Measurements from ENCODE around the gene CD164L2.
"Not testable (repeated sequence)": the region's sequence is repeated elsewhere in the genome, so short reads cannot be mapped to it uniquely, and the experiment has no call there.

The CD164L2 gene

GRCh38 chr1:27383039-27383605 is at the start of gene CD164L2:
TSS of gene CD164L2 (minus strand) at chr1:27383333. CDS start at chr1:27383239, 94 bp downstream.
- in situ Hi-C loops (cut with MboI; ENCODE audit: low sequenced_read_pairs), result no loop called here

- in situ Hi-C loops (cut with MboI; ENCODE audit: low sequenced_read_pairs), result not testable (repeated sequence)
Measured at GRCh38 chr1:27432725-27433124, 49.6 kb upstream of the CD164L2 start.

DNA sequence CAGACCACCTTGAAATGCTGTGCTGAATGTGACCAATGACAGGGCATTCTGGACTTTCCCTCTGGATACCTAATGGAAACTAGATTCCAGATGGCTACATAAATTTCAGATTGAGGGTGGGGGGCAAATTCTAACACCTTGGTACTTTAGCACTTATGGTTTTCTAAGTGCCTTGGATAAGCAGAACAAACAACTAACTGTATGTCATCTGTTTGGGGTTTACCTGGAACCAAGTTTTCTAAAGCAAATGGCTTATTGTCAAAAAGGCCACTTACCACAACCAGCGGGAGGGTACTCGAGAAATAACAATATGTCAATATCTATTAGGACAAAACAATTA is 48.4 kb upstream of the CD164L2 start:
- in situ Hi-C loops (cut with MboI; ENCODE audit: low sequenced_read_pairs), result no loop called here

DNA sequence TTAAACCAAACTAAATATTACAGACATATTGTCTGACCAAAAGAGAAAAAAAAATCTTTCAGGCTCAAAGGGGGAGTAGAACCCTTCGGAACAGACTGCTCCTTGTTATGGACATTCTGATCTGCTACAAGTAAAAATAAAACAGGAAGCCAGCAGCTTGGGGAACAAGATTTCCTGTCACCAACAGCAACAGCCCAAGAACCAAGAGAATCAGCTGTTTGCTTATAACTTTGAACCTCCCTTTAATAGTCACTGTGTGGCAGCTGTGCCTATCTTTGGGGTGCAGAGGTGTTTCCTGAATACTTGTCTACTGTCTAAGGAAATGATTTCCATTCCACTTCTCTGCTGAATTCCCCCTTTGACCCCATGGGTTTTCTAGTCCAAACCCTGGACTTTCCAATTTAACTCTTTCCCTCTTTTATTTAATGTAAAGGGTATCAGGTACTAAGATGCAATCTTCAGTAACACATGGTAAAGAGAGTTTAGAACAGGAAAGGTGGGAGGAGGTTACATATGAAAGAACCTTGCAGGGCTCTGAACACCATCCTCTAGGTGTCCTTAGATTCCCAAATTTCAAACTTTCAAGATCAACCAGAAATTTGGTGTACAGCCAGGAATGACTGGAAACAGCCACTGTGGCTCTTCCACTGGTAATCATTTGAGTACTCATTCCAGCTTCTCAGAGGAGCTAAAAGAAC is 47.9 kb upstream of the CD164L2 start:
- in situ Hi-C loops (cut with MboI; ENCODE audit: low sequenced_read_pairs), result no loop called here

GRCh38 chr1:27429029-27429425 is 45.9 kb upstream of the CD164L2 start:
- in situ Hi-C loops (cut with MboI; ENCODE audit: low sequenced_read_pairs), result no loop called here

DNA sequence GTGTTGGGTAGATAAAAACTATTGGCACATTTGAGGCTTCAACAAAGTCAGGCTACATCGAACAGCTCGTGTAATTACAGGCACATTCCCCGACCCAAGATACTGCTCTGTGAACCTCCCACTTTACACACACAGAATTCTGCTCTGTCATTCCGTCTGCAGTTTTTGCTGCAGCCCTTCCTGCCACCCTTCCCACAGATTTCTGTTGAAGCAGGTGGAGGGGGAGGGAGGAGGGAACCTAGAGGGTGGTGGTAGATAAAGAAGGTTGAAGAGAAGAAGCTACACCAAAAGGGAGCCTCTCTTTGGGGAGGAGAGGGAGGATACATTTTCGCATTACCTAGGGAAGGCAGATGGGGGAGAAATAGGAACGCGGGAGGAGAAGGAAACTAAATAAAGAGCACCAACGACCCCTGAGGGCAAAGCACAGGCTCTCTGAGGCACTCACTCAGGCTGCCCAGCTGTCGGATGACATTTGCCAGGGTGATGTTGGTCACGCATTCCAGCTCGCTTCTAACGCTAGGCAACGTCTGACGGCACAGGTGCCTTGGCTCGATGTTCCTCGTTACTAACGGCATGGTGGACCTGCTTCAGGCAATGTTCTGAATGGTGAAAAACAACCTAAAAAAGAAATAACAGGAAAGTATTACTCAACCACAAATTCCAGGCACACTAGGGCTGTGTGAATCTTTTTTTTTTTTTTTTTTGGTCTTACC is 45.3 kb upstream of the CD164L2 start:
- in situ Hi-C loops (cut with MboI; ENCODE audit: low sequenced_read_pairs), result no loop called here

GRCh38 chr1:27427816-27428315 is 44.7 kb upstream of the CD164L2 start:
- in situ Hi-C loops (cut with MboI; ENCODE audit: low sequenced_read_pairs), result no loop called here

DNA sequence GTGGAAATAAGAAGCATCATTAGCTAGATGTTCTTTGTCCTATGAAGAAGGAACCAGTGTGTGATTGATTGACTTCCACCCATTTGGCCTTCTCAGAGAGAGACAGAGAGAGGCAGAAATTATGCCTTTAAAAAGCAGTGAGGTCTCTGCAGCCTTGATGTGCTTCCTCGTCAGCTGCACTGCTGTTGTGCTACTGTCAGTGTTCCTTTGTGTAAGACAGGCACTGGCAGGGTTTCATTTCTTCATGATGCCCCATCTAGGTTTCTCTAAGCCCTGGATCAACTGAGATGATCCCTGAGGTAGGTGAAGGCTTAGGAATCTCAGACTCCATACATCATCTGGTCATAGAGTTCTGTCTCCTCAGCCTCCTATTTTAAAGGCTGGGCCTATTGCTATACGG is 44.2 kb upstream of the CD164L2 start:
- in situ Hi-C loops (cut with MboI; ENCODE audit: low sequenced_read_pairs), result no loop called here

DNA sequence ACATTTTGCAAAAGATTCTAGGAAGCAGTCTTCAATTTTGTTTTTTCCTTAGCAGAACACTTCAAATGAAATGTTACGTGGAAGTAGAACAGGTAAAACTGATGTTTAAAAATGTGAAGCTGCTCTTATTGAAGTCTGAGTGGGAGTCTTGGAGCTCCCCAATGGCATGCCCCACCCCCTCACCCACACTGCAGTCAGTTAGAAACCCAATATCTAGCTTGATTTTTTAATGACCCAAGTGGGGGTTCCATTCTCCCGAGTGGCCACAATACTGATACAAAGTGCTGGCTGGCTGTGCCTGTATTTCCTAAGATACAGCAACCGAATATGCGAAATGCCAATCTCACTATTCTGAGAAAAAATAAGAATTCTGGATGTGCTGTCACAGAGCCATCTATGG is 40.6 kb upstream of the CD164L2 start:
- in situ Hi-C loops (cut with MboI; ENCODE audit: low sequenced_read_pairs), result no loop called here

DNA sequence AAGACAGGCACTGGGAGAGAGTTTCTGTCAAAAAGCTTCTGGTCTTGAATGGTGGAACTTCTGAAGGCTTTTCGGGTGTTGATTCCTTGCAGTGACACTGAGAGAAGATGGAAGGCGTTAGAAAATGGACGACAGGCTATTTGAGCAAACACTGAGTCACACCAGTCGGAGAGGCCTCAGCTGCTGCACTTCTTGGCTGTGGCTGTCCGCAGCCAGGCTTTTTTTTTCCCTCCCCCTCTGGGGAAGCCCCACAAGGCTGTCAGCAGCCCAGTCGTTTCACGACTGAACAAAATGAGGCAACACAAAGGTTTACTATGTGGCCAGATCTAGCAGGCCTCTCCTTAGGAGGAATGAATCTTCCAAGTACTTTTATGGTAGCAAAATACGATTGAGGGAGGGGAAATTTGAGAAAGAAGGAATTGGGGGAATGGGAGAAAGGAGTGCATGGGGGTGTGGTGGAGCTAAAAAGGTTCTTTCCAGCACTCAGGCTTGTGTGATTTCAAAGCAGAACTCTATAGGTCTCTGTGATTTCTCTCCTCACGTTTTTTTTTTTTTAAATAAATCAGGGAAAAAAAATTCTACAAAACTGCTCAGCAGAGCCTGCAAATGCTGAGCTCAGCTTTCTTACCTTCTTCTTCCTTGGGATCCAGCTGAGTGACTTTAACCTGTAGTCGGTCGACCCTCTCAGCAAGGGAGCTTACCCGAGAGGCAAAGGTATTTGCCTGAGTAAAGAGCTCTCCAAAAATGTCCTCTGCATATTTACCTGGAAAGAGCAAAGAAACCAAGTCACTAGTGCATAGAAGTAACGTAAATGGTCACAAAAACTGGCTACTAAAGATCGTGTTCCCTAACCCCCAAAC is 35.4 kb upstream of the CD164L2 start:
- in situ Hi-C loops (cut with MboI; ENCODE audit: low sequenced_read_pairs), result no loop called here

DNA sequence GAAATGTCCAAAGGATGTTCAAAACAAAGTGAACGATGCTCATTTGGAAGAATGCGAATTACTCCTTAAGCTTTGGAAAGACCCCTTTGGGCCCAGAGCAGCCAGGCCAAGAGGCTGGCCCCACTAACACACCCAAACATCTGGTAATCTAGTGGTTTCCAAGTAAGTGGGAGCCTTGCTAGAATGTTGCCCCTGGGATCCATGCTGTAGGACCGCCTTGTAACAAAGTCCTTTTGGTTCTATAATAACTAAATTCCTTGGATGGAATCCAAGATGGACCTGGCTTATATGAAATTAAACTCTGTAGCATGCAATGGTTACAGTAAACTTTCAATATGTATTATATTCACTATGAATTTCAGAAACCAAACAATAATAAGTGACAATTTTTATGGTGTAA is 34.6 kb upstream of the CD164L2 start:
- in situ Hi-C loops (cut with MboI; ENCODE audit: low sequenced_read_pairs), result no loop called here

DNA sequence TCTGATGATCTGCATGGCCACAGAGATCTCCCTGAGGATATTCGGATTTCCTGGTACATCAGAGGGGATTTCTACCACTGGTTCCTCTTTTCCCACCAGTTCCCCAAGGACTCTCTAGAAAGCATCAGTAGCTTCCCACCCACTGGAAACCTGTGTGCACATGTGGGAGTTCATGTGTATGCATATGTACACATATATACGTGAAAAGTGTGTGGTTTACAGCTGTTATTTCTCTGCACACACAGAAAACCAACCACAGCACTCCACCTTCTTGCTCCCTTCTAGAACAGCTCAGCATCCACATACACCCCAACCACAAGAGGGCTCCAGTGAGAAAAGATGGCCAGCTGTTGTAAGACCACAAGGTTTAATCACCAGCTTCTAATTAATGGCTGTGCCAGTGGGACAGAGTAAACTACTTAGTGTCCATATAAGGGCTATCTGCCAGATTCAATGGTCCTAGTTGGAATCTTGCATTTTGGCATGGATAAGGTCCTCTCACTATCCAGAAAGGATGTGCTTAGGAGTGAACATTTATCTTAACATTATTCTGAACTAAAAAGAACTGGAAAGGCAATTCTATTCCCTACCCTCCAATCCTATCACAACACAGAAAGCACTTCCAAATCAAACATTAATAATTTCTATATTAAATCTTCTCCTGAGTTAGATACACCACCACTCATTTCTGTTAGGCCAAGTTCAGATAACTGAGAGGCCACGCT is 33.4 kb upstream of the CD164L2 start:
- in situ Hi-C loops (cut with MboI; ENCODE audit: low sequenced_read_pairs), result no loop called here

DNA sequence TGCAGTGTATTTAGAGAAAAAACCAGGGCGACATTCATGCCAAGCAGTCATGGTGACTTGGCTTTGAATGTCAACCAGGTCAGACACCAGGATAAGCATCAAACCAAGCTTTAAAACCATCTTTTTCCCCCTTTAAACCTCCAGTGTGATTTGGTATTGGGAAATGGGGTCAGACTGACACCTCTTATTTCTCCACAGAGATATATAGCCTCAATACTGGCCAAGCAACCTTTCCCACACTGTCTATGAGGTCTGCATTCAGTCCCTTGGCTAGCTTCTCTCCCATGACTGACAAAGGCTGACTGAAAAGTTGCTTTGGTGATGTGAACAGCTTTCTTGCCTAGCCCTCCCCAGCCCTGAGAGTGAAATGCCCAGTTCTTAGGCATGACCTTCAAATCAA is 31.0 kb upstream of the CD164L2 start:
- in situ Hi-C loops (cut with MboI; ENCODE audit: low sequenced_read_pairs), result no loop called here

DNA sequence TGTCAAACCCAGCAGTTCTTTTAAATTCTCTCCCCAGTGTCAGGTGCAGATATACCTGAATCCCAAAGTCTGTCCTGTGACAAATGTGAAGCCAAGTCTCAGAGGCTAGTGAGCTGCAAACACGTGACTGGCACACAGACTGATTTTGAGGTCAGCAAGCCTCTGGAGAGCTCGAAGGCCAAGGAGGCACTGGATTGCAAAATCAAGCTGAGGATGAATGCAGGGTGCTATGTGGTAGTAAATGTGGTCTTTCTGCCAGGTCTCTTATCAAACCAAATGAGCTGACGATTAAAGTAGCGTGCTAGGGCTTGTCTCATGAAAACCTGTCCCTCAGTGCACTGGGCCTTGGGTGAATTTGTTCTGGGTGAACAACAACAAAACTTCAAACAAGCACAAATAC is 29.9 kb upstream of the CD164L2 start:
- in situ Hi-C loops (cut with MboI; ENCODE audit: low sequenced_read_pairs), result no loop called here

DNA sequence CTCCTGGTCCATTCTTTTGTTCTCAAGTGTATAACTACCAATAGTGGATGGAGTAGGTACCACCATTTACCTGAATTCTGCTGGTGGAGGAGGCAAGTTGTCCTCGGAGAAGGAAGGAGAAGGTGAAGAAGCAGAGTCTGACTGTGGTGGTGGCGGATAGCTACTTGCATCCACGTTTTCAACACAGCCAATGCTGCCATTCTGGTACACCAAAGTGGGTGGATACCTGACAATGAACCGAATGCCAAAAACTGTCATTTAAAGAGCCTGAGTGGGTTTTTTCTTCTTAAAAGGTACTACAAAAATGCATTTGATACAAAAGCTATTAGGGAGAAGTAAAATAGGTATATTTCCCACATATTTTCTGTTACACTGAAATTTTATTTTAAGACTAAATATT is 29.4 kb upstream of the CD164L2 start:
- in situ Hi-C loops (cut with MboI; ENCODE audit: low sequenced_read_pairs), result no loop called here

GRCh38 chr1:27410709-27411108 is 27.6 kb upstream of the CD164L2 start:
- in situ Hi-C loops (cut with MboI; ENCODE audit: low sequenced_read_pairs), result no loop called here

GRCh38 chr1:27409669-27410068 is 26.5 kb upstream of the CD164L2 start:
- in situ Hi-C loops (cut with MboI; ENCODE audit: low sequenced_read_pairs), result no loop called here

- in situ Hi-C loops (cut with MboI; ENCODE audit: low sequenced_read_pairs), result no loop called here
Measured at GRCh38 chr1:27408151-27408550, 25.0 kb upstream of the CD164L2 start.

DNA sequence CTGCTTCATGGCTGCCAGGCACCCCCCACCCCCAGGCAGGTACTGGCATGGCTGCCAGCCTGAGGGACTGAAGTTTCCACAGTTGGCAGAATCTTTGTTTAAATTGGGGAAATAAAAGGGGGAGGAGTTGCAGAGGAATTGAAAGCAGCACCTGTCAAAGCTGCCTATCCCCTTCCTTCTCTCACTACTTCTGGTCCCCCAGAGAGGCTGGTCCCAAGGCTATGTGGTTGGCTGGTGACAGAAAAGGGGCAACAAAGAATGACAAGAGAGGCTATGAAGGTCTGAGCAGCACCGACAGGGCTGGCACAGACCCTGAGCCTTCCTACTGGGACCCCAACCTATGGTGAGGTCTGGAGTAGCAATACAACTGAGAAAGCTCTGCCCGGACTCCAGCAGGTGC is 23.7 kb upstream of the CD164L2 start:
- in situ Hi-C loops (cut with MboI; ENCODE audit: low sequenced_read_pairs), result not testable (repeated sequence)

DNA sequence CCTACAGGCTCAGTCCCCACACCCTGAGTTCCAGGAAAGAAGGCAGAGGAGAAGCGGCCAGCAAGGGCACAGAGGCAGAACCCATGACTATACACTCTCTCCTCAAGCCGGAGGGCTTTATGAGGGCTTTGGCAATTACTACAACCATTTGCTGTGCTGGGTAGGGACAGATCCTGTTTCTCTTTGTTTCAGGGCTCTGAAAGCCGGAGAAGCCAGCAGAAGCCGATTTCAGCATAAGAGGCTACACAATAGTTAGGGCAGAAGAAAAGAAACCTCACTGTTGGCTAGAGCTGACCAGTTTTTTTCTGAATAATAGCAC is 23.2 kb upstream of the CD164L2 start:
- in situ Hi-C loops (cut with MboI; ENCODE audit: low sequenced_read_pairs), result no loop called here
